Glomerular visceral epithelial cell (primary cell): ENCODE measurements around the gene PTOV1.

Source experiments
- DNase-seq: peaks from one replicate; pipeline ENCODE4 v3.0.0-alpha.2; 2016; ENCODE audit errors: extremely low spot score

Gene PTOV1

DNA sequence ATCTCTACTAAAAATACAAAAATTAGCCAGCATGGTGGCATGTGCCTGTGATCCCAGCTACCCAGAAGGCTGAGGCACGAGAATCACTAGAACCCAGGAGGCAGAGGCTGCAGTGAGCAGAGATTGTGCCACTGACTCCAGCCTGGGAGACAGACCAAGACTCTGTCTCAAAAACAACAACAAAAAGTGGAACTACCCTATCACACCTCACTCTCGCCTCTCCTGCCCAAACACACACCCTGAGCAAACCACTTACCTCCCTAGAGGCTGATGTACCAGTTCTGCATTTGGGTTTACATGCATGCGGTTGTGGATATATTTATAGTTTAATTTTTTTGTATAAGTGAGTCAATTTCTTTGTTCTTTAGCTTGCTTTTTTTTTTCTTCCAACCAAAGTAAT lies 7.7 kb upstream of the PTOV1 start:
- no peak for DNase-seq

DNA sequence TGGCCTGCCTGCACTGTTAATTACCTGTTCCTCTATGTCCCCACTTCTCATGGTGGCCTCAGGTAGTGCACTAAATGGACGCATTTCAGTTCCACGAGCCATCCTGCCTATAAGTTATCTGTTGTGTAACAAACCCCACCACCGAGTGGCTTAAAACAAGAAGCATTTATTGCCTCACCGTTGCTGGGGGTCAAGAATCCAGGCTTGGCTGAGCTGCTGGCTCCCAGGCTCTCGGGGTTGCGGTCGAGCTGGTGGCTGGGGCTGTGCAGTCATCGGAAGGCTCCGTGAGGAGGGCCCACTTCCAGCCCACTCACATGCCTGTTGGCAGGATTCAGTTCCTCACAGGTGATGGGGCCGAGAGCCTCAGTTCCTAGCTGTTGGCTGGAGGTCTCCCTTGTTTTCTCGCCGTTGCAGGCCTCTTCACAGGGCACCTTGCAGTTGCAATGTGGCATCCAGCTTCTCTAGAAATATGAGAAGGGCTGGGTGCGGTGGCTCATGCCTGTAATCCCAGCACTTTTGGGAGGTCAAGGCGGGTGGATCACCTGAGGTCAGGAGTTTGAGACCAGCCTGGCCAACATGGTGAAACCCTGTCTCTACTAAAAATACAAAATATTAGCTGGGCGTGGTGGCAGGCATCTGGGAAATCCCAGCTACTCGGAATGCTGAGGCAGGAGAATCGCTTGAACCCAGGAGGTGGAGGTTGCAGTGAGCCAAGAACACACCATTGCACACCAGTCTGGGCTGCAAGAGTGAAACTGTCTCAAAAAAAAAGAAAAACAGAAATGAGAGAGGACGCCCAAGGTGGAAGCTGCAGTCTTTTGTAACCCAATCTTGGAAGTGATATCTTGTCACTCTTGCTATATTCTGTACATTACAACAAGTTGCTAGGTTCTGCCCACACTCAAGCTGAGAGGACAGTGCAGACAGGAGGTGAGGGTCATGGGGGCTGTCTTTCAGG lies 6.5 kb upstream of the PTOV1 start:
- no peak for DNase-seq

GRCh38 chr19:49845414-49845813 lies 5.5 kb upstream of the PTOV1 start:
- DNase-seq = no peak

DNA sequence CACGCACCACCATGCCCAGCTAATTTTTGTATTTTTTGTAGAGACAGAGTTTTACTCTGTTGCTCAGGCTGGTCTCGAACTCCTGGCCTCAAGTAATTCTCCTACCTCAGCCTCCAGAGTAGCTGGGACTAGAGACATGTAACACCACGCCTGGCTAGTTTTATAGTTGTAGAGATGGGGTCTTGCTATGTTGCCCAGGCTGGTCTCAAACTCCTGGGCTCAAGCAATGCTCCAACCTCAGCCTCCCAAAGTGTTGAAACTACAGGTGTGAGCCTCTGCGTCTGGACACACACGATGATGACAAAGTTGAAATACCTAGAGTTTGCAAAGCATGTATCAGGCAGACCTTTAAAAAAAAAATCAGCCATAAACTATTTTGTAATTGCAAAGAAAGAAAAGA lies 4.6 kb upstream of the PTOV1 start:
- no peak for DNase-seq

- peak; percentile 85 for DNase-seq
Measured at GRCh38 chr19:49847731-49848696, 2.9 kb upstream of the PTOV1 start.

DNA sequence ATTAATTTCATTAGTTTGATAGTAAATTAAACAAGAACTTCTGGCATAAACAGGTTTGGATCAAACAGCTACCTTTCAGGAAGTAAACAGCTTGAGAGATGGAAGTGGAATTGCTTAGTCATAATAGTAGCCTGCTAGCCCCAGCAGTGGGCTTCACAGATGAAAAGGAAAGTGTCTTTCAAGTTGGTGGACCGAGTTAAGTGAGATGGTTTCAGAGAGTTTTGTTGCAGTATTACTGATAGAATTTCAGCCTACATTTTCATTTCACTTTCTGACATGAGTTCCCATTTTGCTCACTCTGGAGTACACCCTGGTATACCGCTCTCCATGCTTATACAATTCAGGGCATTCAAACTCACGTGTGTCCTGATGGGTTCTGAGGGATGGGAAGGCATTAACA lies 2.0 kb upstream of the PTOV1 start:
- no peak for DNase-seq

DNA sequence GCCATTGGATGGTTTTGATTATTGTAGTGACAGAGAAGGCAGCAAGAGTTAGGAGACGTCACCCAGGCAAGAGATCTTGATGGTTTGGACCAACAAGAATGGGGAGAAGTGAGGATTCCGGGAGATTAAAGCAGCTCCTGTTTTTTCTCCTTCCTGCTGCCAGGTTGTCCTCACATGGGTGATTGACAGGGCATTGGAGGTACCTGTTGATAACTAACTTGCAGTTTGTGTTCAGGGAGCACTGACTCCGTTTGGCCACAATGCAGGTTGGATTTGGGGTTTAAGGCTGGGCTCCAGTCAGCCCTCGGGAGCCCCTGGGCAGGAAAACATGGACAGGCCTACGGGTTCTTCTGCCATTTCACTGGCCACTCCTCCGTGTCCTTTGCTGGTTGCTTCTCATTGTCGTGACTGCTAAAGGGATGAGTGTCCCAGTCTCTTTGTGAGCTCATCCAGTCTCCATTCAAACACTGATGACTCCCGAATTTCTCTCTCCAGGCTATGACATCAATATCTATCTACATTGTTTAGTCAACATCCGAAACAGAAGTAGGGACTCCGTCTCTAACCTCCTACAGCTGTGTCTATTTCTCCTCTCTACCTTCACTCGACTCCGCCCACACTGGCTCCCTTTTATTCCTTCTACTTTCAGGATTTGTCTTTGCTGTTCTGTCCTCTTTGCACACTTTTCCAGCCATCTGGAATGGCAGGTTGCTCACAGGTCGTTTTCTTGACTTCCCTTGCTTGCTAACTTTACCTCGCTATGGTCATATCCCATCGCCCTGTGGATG lies 1.3 kb upstream of the PTOV1 start:
- DNase-seq = no peak

- no peak for DNase-seq
Measured at GRCh38 chr19:49850221-49850486, 805 bp upstream of the PTOV1 start.

DNA sequence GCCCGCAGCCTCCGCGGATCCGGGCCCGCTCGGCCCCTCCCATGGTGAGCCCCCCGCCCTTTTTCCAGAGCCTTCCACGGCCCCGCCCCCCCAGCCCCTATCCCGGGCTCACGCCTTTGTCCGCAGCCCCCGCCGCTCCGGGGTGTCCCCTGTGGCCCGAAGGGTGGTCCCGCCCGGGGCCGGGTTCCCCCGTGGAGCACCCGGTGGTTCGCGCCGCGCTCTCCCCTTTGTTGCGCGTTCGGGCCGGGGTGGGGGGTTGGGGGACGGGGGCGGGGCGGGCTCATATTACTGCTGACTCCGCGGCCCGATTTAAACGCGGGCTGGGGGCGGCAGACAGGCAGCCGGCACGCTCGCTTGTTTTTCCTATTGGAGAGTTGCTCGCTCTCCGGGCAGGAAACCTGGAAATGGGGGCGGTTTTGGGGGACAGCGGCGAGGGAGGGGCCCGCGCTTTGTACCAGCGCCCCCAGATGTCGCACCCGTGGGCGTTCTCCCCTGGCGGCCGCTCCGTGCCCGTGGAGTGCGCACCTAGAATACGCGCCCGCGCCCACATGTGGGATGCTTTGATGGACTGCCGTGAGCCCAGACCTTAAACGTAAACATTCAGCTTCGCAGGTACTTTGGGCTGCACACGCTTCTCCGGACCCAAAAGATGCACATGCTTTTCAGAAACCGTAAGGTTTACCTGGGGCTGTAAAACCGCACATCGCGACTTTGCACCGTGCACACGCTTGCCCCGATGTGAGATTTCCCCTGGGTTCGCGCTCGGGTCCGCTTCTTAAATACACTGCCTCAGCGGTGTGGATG lies 699 bp downstream of the PTOV1 start:
- peak; percentile 38 for DNase-seq

GRCh38 chr19:49852631-49853126 lies 1.7 kb downstream of the PTOV1 start:
- DNase-seq = no peak

GRCh38 chr19:49853852-49854377 lies 3.0 kb downstream of the PTOV1 start:
- no peak for DNase-seq

GRCh38 chr19:49854378-49855263 lies 3.7 kb downstream of the PTOV1 start:
- DNase-seq = no peak

DNA sequence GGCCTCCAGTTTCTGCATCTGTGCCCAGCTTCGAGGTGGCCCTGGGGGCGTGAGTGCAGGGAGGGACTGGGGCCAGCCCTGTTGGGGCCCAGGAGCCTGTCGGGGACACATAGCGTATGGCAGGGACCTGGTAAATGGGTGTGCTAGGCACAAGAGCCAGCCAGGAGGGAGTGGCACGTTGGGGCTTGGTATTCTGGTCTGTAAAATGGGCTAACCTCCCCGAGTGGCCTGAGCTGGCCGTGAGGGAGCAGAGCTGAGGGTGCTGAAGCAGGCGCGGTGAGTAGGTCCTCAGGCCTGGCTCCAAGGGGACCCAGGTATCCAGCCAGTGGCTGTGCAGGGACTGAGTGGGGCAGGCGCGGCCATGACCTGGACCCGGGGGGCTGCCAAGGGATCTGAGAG lies 4.3 kb downstream of the PTOV1 start:
- DNase-seq = no peak

GRCh38 chr19:49855676-49856573 lies 5.0 kb downstream of the PTOV1 start:
- DNase-seq = no peak

- no peak for DNase-seq
Measured at GRCh38 chr19:49856574-49857021, 5.6 kb downstream of the PTOV1 start.

DNA sequence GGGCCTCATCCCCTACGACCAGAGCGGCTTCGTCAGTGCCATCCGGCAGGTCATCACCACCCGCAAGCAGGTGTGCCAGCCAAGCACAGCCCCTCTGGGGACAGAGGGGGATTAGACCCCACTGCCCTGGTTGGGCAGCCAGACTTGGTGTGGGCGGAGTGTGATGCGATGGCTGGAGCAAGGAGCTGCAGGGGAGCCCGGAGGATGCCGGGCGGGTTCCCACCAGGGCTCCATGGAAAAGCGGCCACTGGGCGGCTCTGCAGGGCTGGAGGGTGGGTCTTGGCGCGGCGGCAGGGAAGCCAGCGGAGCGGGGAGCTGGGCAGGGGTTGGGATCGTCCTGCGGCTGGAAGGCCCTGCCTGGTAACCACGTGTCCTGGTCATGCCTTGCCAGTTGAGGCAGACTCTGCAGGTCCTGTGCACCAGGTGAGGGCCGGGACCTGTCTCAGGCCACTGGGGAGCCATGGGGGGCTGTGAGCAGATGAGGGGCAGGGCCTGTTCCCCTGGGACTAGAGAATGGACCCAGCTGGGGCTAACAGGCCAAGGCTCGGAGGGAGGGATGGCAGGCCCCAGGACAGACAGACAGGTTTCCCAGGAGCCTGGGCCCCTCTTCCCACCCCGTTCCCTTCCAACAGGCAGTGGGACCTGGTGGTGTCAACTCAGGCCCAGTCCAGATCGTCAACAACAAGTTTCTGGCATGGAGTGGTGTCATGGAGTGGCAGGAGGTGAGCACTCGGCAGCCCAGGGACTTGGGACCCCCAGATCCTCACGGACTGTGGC lies 6.3 kb downstream of the PTOV1 start:
- no peak for DNase-seq

GRCh38 chr19:49857838-49858087 lies 6.8 kb downstream of the PTOV1 start:
- no peak for DNase-seq
